PC-9 (cell line): ENCODE data around the gene NAXD. TPM values are rescaled to one million over a fixed set of nuclear protein-coding genes. Genes with fewer than 3 reads are reported as not detected.

Source experiments
- BruUV-seq: library from RNA; stranded (reverse); fragments of 400-500 nt; replicated peaks from 2 replicates; lab custom pipeline; 2021; lab: Mats Ljungman, UMichigan
- CTCF ChIA-PET: fragments of 300-600 bp; sonication (Branson Sonifier 250); formaldehyde crosslinking; loops from one replicate; lab custom pipeline; 2022; ENCODE audit warnings: antibody characterized with exemption; lab: Charles Lee
- POLR2A ChIA-PET: fragments of 300-600 bp; sonication (Branson Sonifier 250); formaldehyde crosslinking; loops from one replicate; lab custom pipeline; 2022; ENCODE audit warnings: antibody characterized with exemption; ENCODE audit not compliant: unreplicated experiment; lab: Charles Lee
- DNase-seq, 2 experiments: peaks; one replicate each; pipeline versions ENCODE4 v3.0.0 to v3.0.0-alpha.2; 2015 to 2022; ENCODE audit warnings: mixed read lengths in 1 of 2
- H2AFZ ChIP-seq: fragments of 200-600 bp; sonication (generic); 2 replicates; pipeline ENCODE4 v1.8.1; 2017; ENCODE audit warnings: antibody characterized with exemption
- H3F3A ChIP-seq: fragments of 200-600 bp; sonication (generic); 2 replicates; pipeline ENCODE4 v1.8.1; 2017; ENCODE audit warnings: antibody characterized with exemption, mild to moderate bottlenecking, low read depth; ENCODE audit not compliant: insufficient read depth
- H3K27ac ChIP-seq: fragments of 200-600 bp; sonication (generic); 2 replicates; pipeline ENCODE4 v1.6.1; 2016; ENCODE audit warnings: mixed run types
- H3K27me3 ChIP-seq: fragments of 200-600 bp; sonication (generic); 2 replicates; pipeline ENCODE4 v1.6.1; 2016; ENCODE audit warnings: low read depth, mixed run types; ENCODE audit not compliant: insufficient read depth
- H3K36me3 ChIP-seq: fragments of 200-600 bp; sonication (generic); 2 replicates; pipeline ENCODE4 v1.6.1; 2016; ENCODE audit warnings: low read depth, mixed run types
- H3K4me1 ChIP-seq: fragments of 200-600 bp; sonication (generic); replicated peaks from 2 replicates; pipeline ENCODE4 v1.6.1; 2016; ENCODE audit warnings: mixed run types; ENCODE audit not compliant: insufficient read depth
- H3K4me2 ChIP-seq: fragments of 200-600 bp; sonication (generic); 2 replicates; pipeline ENCODE4 v1.6.1; 2017; ENCODE audit warnings: mixed run types
- H3K4me3 ChIP-seq: fragments of 200-600 bp; sonication (generic); 2 replicates; pipeline ENCODE4 v1.6.1; 2016; ENCODE audit warnings: mixed run types
- H3K79me2 ChIP-seq: fragments of 200-600 bp; sonication (generic); 2 replicates; pipeline ENCODE4 v1.6.1; 2017; ENCODE audit warnings: low read depth, mixed run types
- H3K9me2 ChIP-seq: fragments of 200-600 bp; sonication (generic); 2 replicates; pipeline ENCODE4 v1.8.1; 2017; ENCODE audit warnings: mild to moderate bottlenecking; ENCODE audit not compliant: insufficient read depth
- H3K9me3 ChIP-seq: fragments of 200-600 bp; sonication (generic); 2 replicates; pipeline ENCODE4 v1.8.1; 2016; ENCODE audit warnings: low read depth; ENCODE audit not compliant: insufficient read depth
- H4K20me1 ChIP-seq: fragments of 200-600 bp; sonication (generic); 2 replicates; pipeline ENCODE4 v1.8.1; 2017; ENCODE audit not compliant: insufficient read depth
- EZH2 ChIP-seq: fragments of 200-600 bp; sonication (generic); IDR thresholded peaks from 2 replicates; pipeline ENCODE4 v1.8.0; 2017; ENCODE audit warnings: antibody characterized with exemption, low read depth
- intact Hi-C: fragments of 100-400 bp; cut with micrococcal nuclease; formaldehyde crosslinking; loops from one replicate; pipeline ENCODE4 v1.10.0; 2022; ENCODE audit not compliant: unreplicated experiment
- total RNA-seq: library from RNA; stranded (reverse); gene quantifications from 2 replicates; pipeline ENCODE4 v1.2.3, GENCODE V29; 2021
- TF ChIP-seq, protein P1 (sequence below): fragments of 200-600 bp; sonication (generic); conservative IDR thresholded peaks from 2 replicates; pipeline ENCODE4 v1.6.1; 2017; ENCODE audit warnings: mixed run types, antibody characterized with exemption, mild to moderate bottlenecking, moderate library complexity

The NAXD gene
- total RNA-seq, 1 experiment from 2014 or later, result 30.2 TPM

DNA sequence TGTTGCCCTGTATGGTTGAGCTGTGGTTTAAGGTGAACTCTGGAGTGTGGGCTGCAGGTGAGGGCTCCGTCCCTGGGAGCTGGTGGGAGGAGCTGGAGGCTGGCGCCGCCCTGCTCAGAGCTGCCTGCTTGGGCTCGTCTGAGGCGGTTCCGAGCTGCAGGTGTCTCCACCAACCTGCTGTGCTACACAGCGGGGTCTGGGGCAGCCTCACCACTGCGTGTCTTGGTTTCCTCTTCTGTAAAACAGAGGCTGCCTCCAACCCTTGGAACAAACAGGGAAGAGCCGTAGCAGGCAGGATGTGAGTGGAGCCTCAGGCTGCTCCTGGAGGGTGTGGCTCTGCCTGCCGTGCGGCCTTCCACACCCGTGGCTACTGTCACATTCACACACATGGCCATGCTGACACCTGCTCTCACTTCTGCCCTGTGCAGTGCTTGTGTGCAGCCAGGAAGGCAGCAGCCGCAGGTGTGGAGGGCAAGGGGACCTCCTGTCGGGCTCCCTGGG is 21.4 kb downstream of the NAXD start:
- no peak overlapping the region for H3K27ac ChIP-seq
- no TSS peak for BruUV-seq
- no peak overlapping the region for H2AFZ ChIP-seq
- H3K9me3 ChIP-seq, result no peaks in the 10 kb centered on the region
- no peak for DNase-seq
- intact Hi-C loops, result no loop called here
- CTCF ChIA-PET, result no interaction called here
- no peak overlapping the region for H3K4me2 ChIP-seq
- H3K9me2 ChIP-seq, result no peaks in the 10 kb centered on the region
- H3K27me3 ChIP-seq, result no peaks in the 10 kb centered on the region
- peaks cover 25% of the 10 kb centered on the region; the same call in 1 of the 2 replicates for H3K79me2 ChIP-seq
- TF ChIP-seq, protein P1, sequence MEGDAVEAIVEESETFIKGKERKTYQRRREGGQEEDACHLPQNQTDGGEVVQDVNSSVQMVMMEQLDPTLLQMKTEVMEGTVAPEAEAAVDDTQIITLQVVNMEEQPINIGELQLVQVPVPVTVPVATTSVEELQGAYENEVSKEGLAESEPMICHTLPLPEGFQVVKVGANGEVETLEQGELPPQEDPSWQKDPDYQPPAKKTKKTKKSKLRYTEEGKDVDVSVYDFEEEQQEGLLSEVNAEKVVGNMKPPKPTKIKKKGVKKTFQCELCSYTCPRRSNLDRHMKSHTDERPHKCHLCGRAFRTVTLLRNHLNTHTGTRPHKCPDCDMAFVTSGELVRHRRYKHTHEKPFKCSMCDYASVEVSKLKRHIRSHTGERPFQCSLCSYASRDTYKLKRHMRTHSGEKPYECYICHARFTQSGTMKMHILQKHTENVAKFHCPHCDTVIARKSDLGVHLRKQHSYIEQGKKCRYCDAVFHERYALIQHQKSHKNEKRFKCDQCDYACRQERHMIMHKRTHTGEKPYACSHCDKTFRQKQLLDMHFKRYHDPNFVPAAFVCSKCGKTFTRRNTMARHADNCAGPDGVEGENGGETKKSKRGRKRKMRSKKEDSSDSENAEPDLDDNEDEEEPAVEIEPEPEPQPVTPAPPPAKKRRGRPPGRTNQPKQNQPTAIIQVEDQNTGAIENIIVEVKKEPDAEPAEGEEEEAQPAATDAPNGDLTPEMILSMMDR, result no peak
- TF ChIP-seq EZH2, result no peak
- H3K36me3 ChIP-seq, result peaks cover 20% of the 10 kb centered on the region; the same call in 1 of the 2 replicates
- H4K20me1 ChIP-seq, result peaks cover 47% of the 10 kb centered on the region
- POLR2A ChIA-PET, result no interaction called here
- no peak overlapping the region for H3K4me3 ChIP-seq
- no peaks in the 10 kb centered on the region for H3K4me1 ChIP-seq
- peaks cover 11% of the 10 kb centered on the region; the same call in 1 of the 2 replicates for H3F3A ChIP-seq

DNA sequence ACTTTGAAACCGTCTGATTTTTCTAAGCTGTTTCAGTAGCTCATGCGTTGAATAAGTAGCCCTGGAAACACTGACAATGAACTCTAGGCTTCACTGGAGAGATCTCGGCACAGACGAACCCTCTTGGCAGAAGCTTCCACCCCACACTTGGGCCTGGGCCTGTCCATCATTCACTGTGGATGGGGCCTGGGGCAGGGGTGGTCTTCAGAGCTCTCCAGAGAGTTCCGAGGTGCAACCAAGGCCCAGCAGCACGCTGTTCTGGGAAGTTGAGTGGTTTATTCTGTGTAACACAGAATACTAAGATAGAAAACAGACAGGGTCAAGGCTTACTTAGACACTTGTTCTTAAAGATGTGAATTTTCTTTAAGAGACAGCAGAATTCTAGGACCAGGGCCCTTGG is 21.9 kb downstream of the NAXD start:
- H3F3A ChIP-seq, result peaks cover 15% of the 10 kb centered on the region; the same call in 1 of the 2 replicates
- TF ChIP-seq, protein P1, result no peak
- TF ChIP-seq EZH2, result no peak
- no peaks in the 10 kb centered on the region for H3K9me3 ChIP-seq
- ChIA-PET CTCF (no interaction called here), POLR2A (no interaction called here)
- BruUV-seq, result no TSS peak
- H3K27me3 ChIP-seq, result no peaks in the 10 kb centered on the region
- intact Hi-C loops, result no loop called here
- no peak overlapping the region for H3K4me2 ChIP-seq
- no peaks in the 10 kb centered on the region for H3K4me1 ChIP-seq
- no peak for DNase-seq
- peaks cover 18% of the 10 kb centered on the region; the same call in 1 of the 2 replicates for H3K36me3 ChIP-seq
- H2AFZ ChIP-seq, result no peak overlapping the region
- H3K9me2 ChIP-seq, result no peaks in the 10 kb centered on the region
- H3K27ac ChIP-seq, result no peak overlapping the region
- peaks cover 20% of the 10 kb centered on the region; the same call in 1 of the 2 replicates for H3K79me2 ChIP-seq
- H4K20me1 ChIP-seq, result peaks cover 43% of the 10 kb centered on the region
- H3K4me3 ChIP-seq, result no peak overlapping the region

DNA sequence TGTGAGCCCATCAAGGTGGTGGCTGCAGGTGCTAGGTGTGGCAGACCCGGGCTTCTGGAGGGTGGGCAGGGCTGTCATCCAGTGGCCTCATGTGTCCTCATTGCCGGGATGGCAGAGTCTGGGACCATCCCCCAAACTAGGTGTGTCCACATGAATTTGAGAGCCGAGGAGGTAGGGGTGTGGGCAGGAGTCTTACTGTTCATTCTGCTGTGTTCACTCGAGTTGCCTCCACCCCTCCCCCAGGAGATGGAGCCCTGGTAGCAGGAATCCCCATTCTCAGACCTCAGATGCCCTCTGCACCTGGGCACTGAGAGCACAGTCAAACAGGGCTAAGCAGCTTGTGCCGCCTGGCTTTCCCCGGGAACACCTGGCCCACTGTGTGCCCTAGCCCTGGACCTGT is 22.4 kb downstream of the NAXD start:
- no peaks in the 10 kb centered on the region for H3K9me2 ChIP-seq
- peaks cover 16% of the 10 kb centered on the region; the same call in 1 of the 2 replicates for H3K79me2 ChIP-seq
- no peak overlapping the region for H3K4me3 ChIP-seq
- no peaks in the 10 kb centered on the region for H3K9me3 ChIP-seq
- TF ChIP-seq EZH2, result no peak
- TF ChIP-seq, protein P1, result no peak
- H3K4me1 ChIP-seq, result no peaks in the 10 kb centered on the region
- DNase-seq, result no peak
- no peak overlapping the region for H3K27ac ChIP-seq
- H3K27me3 ChIP-seq, result no peaks in the 10 kb centered on the region
- H4K20me1 ChIP-seq, result peaks cover 39% of the 10 kb centered on the region
- BruUV-seq, result no TSS peak
- H3K4me2 ChIP-seq, result no peak overlapping the region
- peaks cover 18% of the 10 kb centered on the region; the same call in 1 of the 2 replicates for H3K36me3 ChIP-seq
- POLR2A ChIA-PET, result no interaction called here
- peaks cover 16% of the 10 kb centered on the region; the same call in 1 of the 2 replicates for H3F3A ChIP-seq
- intact Hi-C loops, result no loop called here
- no peak overlapping the region for H2AFZ ChIP-seq
- CTCF ChIA-PET, result no interaction called here
